NCI-H774 (cell line): ENCODE measurements around the gene TMEM131.
"Not testable (repeated sequence)": the region's sequence is repeated elsewhere in the genome, so short reads cannot be mapped to it uniquely, and the experiment has no call there.

Experiments
- DNase-seq: peaks from one replicate; lab custom pipeline; 2025; lab: John Stamatoyannopoulos, UW

The TMEM131 gene

GRCh38 chr2:97995734-97996624 is at the start of gene TMEM131:
TSS of gene TMEM131 (minus strand) at chr2:97995948. CDS start at chr2:97995662, 286 bp downstream.
- peak; percentile 91 for DNase-seq

DNA sequence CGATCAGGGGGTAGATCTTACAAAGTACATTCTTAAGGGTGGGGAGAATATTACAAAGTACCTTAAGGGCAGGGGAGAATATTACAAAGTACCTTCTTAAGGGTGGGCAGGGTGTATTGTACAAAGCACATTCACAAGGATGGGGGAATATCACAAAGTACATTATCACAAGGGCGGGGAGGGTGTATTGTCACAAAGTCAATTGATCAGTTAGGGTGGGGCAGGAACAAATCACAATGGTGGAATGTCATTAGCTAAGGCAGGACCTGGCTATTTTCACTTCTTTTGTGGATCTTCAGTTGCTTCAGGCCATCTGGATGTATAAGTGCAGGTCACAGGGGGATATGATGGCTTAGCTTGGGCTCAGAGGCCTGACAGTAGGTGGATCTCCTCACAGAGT is 49.0 kb upstream of the TMEM131 start:
- DNase-seq = not testable (repeated sequence)

DNA sequence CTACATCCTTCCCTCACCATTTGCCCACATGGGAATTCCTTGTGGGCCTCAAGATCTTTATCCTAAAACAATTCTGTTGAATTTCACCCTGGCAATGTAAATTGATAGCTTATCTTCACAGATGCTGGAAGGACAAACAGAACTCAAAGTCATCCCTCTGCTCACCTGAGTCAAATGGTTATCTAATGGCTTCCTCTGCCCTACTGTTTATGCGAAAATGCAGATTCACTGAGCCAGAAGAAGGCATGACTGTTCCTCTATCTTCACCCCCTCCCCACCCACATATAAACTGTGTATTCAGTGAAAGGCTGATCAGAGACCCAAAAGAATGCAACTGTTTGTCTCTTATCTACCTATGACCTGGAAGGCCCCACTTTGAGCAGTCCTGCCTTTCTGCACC is 47.4 kb upstream of the TMEM131 start:
- DNase-seq = no peak

DNA sequence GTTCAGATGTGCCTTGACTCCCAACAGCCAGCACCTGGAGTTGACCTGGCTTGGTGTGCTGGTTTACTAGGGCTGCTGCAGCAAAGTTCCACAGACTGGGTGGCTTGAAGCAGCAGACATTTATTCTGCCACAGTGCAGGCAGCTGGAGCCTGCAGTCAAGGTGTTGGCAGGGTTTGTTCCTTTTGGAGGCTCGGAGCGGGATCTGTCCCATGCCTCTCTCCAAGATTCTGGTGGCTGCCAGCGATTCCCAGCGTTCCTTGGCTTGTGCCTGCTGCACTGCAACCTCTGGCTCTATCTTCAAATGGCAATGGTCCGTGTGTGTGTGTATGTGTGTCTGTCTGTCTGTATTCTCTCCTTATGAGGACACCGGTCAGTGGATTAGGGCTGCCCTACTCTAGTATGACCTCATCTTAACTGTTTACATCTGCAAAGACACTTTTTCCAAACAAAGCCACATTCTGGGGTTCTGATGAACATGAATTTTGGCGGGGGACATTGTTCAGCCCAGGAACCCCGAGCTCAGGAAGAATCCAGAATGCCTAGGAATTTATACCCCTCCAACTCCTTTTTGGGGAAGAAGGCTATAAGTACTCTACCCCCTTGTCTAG is 44.7 kb upstream of the TMEM131 start:
- DNase-seq = no peak

- no peak for DNase-seq
Observed at GRCh38 chr2:98039085-98039756, 43.5 kb upstream of the TMEM131 start.

- no peak for DNase-seq
Observed at GRCh38 chr2:98037666-98038336, 42.1 kb upstream of the TMEM131 start.

GRCh38 chr2:98037206-98037605 is 41.5 kb upstream of the TMEM131 start:
- no peak for DNase-seq

DNA sequence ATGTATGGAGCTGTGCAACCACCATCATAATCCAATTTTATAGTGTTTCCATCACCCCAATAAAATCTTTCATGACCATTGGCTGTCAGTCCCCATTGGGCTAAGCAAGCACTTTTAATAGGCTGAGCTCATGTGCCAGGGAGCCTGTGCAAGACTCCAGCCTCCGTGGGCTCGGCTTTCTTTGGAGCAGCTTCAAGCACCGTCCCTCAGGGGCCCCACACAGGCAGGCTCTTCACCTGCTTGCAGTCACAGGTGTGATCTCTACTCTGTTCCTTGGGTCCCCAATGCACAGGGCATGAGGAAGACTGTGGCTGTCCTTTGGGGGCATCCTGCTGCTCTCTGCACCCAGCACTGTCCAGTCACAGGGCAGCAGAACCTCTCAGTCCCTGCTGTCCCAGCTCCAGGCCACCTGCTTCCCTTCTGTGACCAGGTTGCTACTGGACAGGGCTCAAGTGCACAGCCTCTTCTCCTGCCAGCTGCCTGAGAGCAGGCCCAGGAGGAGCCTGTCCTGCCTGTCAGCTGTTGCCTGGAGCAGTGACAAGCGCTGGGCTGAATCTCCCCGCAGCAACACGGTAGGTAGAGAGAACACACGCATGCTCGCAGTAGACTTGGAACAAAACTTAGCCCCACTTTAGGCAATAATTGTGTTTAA is 40.7 kb upstream of the TMEM131 start:
- DNase-seq = no peak

DNA sequence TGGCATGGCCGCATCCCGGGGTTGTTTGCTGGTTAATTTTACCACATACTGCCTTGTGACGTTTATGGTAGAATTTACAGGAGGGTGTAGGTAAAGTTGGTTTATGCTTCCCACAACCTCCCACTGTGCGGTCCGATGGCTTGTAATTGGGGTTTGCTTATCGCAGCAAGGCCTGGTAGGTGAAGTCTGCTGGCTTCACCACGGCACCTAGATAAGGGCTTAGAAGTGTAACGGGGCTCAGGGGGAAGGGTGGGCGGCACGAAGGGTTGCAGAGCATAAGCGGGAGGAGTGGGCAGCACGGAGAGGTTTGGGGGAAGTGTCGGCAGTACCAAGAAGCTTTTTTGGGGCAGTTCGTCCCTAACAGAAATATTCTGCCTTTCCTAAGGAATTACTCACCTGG is 39.0 kb upstream of the TMEM131 start:
- no peak for DNase-seq

DNA sequence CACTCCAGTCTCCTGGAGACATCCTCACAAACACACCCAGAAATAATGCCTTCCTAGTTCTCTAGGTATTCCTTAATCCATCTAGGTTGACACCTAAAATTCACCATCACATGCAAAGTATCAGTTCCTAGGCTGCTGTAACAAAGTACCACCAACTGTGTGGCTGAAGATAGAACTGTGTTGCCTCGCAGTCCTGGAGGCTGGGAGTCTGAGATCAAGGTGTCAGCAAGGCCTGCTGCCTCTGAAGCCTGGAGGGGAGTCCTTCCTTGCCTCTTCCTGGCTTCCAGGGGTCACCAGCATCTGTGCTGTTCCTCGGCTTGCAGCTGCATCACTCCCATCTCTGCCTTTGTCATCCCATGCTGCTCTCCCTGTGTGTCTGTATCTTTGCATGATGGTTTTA is 36.3 kb upstream of the TMEM131 start:
- no peak for DNase-seq

DNA sequence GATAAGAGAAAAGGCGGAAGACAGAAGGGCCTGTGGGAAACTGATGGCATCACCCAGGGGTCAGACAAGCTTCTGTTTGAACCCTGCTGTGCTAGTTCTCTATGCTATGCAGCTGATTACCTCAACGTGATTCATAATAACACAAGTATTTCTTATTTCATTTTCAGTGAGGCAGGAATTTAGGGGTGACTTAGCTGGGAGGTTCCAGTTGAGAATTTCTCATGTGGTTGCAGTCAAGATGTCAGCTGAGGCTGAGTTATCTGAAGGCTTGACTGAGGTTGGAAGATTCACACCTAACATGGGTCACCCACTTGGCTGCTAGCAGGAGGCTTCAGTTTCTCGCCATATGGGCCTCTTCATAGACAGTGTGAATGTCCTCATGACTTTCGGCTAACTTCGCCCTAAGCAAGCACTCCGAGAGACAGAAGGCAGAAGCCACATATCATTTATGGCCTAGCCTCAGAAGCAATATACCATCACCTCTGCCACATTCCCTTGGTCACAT is 34.0 kb upstream of the TMEM131 start:
- no peak for DNase-seq

DNA sequence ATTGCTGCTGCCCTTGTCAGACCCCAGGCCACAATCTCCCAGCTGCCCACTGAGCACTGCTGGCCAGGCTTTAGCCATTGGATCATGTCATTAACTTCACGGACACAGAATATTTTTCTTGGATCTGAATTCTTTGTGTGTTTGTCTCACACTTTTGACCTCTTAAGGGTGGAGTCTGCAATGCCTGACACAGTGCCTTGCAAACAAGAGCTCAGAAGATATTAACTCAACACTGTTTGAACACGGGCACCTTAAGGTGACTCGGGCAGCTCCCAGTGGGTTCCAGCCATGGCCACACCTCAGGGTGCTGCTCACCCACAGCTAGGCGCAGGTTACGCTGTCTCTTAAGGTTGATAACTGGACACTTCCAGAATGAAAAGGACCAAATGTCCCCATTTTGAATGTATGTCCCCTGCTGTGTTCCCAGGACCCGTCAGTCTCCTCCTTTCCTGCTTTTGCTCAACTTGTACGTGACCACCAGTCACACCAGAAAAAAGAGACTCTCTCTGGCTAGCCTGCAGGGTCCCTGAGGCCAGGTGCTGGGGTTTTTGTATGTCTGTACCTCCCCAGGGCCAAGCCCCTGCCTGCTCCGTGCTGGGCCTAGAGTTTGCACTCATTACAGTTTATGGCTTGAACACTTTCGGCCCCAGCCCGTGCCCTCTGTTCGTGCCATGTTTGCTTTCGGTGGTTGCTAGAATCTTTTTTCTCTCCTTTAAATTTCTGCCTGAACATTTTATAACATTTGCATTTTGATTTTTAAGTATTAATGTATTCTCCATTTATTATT is 33.4 kb upstream of the TMEM131 start:
- no peak for DNase-seq

DNA sequence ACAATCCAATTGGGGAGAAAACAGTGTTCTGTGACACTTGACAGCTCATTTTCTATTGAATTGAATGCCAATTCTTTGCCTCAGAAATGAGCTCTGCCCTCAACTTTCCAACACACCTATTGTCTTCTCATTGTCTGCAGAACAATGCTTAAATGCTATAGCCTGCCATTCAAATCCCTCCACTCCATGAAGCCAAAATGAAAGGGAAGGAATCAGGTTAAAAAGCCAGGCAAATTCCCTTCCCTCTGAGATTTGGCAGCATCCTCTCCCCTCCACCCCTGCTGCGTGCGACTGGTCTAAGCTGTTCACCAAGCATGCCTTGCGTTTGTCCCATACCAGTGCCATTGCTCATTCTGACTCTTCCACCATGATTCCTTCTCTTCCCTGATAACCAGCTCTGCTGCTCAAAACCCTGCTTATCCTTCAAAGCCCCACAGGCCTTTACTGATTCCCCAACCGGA is 32.4 kb upstream of the TMEM131 start:
- DNase-seq = no peak

DNA sequence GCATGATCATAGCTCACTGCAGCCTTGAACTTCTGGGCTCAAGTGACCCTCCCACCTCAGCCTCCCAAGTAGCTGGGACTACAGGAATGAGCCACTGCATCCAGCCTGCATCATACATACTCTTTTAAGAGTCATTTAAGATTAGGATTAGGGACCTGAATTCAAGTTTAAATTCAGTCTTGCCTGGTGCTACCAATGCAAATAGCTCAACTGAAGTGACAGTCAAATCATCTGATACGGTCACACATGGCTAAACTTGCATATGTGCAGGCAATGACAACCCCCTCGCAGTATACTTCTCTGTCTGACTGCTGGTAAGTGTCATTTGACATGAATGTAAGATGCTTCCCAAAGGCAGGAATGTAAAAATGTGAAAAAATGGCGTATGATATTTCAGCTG is 31.8 kb upstream of the TMEM131 start:
- no peak for DNase-seq

DNA sequence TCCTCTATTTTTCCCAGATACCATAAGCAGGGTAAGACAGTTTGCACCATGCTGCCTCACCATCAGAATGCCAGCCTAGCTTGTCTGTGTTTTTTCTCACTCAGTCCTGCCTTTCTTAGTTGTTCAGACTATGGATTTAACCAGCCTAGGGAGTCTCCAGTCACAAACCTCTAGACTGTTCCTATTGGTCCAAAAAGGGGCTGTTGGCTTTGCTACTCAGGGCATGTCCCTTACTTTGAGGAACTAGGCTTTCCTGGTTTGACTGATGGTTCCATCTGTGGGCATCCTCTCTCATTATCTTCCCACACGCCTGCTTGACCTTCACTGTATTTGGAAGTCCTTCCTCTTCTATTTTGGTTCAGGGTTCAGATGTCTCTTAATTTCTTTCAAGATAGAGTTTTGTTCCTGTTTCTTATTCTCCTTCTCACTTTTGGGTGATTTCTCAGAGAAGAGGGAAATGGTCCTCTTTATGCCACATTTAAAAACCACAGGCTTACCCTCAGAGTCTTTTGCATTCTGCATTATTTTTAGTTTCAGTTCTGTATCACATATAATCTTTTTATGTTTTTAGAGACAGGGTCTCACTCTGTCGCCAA is 31.3 kb upstream of the TMEM131 start:
- DNase-seq = no peak

- no peak for DNase-seq
Observed at GRCh38 chr2:98026292-98026691, 30.5 kb upstream of the TMEM131 start.

GRCh38 chr2:98025481-98026037 is 29.8 kb upstream of the TMEM131 start:
- no peak for DNase-seq

GRCh38 chr2:98022067-98022466 is 26.3 kb upstream of the TMEM131 start:
- DNase-seq = not testable (repeated sequence)

GRCh38 chr2:98020992-98021713 is 25.4 kb upstream of the TMEM131 start:
- no peak for DNase-seq
